Esophagus (tissue), 2 donors: ENCODE data around the gene BAD. TPM values are rescaled to one million over a fixed set of nuclear protein-coding genes. Genes with fewer than 3 reads are reported as not detected.

Experiments
- H3K27ac ChIP-seq, 2 donors: one replicate each; pipeline ENCODE4 v1.5.1; 2013; ENCODE audit warnings: low read depth in 2 of 2, mild to moderate bottlenecking in 2 of 2, inconsistent platforms in 1 of 2, low read length in 1 of 2, moderate library complexity in 1 of 2
- H3K27me3 ChIP-seq, 2 donors: one replicate each; pipeline ENCODE4 v1.6.1; 2013; ENCODE audit warnings: low read length in 2 of 2, control low read depth in 1 of 2, mild to moderate bottlenecking in 1 of 2; ENCODE audit not compliant: insufficient read depth in 2 of 2, control insufficient read depth in 1 of 2
- H3K36me3 ChIP-seq, 2 donors: one replicate each; pipeline ENCODE4 v1.6.1; 2013; ENCODE audit warnings: low read length in 1 of 2; ENCODE audit not compliant: control insufficient read depth in 2 of 2, insufficient read depth in 2 of 2
- H3K4me1 ChIP-seq, 2 donors: one replicate each; pipeline ENCODE4 v1.6.1; 2013; ENCODE audit warnings: low read length in 1 of 2; ENCODE audit not compliant: control insufficient read depth in 2 of 2, insufficient read depth in 2 of 2
- H3K4me3 ChIP-seq, 2 donors: one replicate each; pipeline ENCODE4 v1.5.1; 2013; ENCODE audit warnings: low read length in 2 of 2, mild to moderate bottlenecking in 2 of 2, low read depth in 1 of 2, moderate library complexity in 1 of 2
- H3K9me3 ChIP-seq, 2 donors: one replicate each; pipeline ENCODE4 v1.6.1; 2013; ENCODE audit warnings: mild to moderate bottlenecking in 2 of 2, low read depth in 1 of 2, low read length in 1 of 2, moderate library complexity in 1 of 2; ENCODE audit not compliant: control insufficient read depth in 2 of 2, insufficient read depth in 1 of 2
- WGBS, 2 donors: extraction: QIAGEN DNeasy Blood & Tissue Kit; methylation state at CpG; one replicate each; pipeline ENCODE4 v1.1.7; 2013; 5-methylcytosine and 5-hydroxymethylcytosine counted together
- polyA plus RNA-seq, 2 donors: library from polyadenylated mRNA; stranded (reverse); fragments of 200-250 nt; gene quantifications; one replicate each; pipeline ENCODE4 v1.2.3, GENCODE V29; 2013
- donor health status: healthy with polysubstance abuse.
- donor health status: Bipolar disorder and iron deficiency.

The BAD gene
- polyA plus RNA-seq, 2 donors = 57.4 to 64.8 TPM

DNA sequence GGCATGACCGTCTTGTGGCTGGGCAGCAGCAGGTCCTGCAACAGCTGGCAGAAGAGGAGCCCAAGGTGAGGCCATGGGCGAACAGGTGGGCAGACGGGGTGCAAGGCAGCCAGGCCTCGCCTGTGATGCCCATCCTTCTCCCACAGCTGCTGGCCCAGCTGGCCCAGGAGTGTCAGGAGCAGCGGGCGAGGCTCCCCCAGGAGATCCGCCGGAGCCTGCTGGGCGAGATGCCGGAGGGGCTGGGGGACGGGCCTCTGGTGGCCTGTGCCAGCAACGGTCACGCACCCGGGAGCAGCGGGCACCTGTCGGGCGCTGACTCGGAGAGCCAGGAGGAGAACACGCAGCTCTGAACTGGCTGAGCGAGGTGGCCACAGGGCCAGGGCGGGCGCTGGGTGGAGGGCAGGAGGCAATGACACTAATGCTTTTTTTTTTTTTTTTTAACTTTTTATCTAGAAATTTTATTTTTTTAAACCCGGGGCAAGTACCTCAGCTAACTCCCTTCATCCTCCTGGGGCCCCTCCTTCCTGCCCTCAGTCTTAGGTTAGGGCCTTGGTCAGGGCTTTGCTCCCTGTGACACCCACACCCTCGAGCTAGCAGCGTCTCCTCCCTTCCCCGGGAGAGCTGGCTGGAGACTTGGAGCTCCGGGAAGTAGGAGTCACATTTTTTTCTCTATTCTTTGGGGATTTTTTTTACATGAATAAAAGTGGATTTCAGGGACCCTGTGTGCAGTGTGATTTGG, 17.1 kb downstream of the BAD start:
- peaks cover 5 to 39% of the 10 kb centered on the region in 2 donors for H3K36me3 ChIP-seq
- H3K27ac ChIP-seq = peak overlapping the region; percentile 96
- H3K4me3 ChIP-seq = no peak overlapping the region
- 45 to 61% methylated on average over 27 of the region's 27 CpGs for WGBS, 2 donors
- no peaks in the 10 kb centered on the region for H3K9me3 ChIP-seq
- H3K4me1 ChIP-seq = peaks cover 4 to 20% of the 10 kb centered on the region in 2 donors
- no peaks in the 10 kb centered on the region for H3K27me3 ChIP-seq

- Histone ChIP-seq H3K27ac (peak overlapping the region in 1 of 2 donors; percentile 48), H3K4me1 (peaks cover 4 to 20% of the 10 kb centered on the region in 2 donors), H3K4me3 (no peak overlapping the region), H3K27me3 (no peaks in the 10 kb centered on the region), H3K9me3 (no peaks in the 10 kb centered on the region), H3K36me3 (peaks cover 5 to 49% of the 10 kb centered on the region in 2 donors)
- WGBS, 2 donors = 81% methylated on average over 15 of the region's 15 CpGs
Measured at GRCh38 chr11:64266339-64266738, 18.1 kb downstream of the BAD start.

GRCh38 chr11:64265176-64266160, 19.0 kb downstream of the BAD start:
- Histone ChIP-seq H3K27ac (no peak overlapping the region), H3K9me3 (no peaks in the 10 kb centered on the region), H3K27me3 (no peaks in the 10 kb centered on the region), H3K4me1 (peaks cover 4 to 20% of the 10 kb centered on the region in 2 donors), H3K36me3 (peaks cover 7 to 52% of the 10 kb centered on the region in 2 donors), H3K4me3 (no peak overlapping the region)
- 90 to 91% methylated on average over 35 of the region's 35 CpGs for WGBS, 2 donors

DNA sequence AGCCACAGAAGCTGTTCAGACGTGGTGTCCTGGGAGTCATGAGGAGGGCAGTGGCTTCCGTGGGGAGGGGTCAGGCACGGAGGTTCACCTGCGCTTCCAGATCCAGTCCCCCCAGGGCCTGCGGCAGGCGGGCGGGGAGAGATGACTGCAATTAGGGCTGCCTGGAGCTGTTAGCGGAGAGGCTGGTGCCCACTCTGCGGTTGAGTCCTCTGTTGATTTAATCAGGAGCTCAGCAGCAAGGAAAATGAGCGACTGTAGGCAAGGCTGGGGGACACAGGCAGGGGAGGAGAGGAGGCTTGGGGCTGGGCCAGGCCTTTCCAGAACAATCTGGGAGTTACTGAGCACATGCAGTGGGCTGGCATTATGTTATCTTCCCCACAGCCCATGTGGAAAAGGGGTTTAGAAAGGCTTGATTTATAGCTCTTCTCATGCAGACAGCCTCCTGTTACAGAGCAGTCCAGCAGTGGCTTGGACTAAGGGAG, 20.1 kb downstream of the BAD start:
- Histone ChIP-seq H3K4me3 (no peak overlapping the region), H3K36me3 (peaks cover 11 to 62% of the 10 kb centered on the region in 2 donors), H3K27me3 (no peaks in the 10 kb centered on the region), H3K4me1 (peaks cover 4 to 20% of the 10 kb centered on the region in 2 donors), H3K27ac (no peak overlapping the region), H3K9me3 (no peaks in the 10 kb centered on the region)
- 82 to 92% methylated on average over 10 of the region's 10 CpGs for WGBS, 2 donors

DNA sequence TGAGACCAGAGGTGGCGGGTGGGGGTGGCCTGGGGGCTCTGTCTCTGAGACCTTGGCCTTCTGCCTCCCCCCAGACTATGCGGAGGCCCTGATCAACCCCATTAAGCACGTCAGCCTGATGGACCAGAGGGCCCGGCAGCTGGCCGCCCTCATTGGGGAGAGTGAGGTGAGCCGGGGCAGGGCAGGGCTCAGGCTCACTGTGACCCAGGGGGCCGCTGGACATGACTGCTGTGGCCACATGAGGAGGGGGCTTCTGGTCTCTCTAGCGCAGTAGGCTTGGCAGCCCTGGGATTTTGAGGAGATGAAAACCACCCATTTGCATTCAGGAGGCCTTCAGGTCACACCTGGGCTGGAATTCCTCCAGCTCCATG, 20.5 kb downstream of the BAD start:
- H3K9me3 ChIP-seq = no peaks in the 10 kb centered on the region
- H3K27ac ChIP-seq = no peak overlapping the region
- H3K27me3 ChIP-seq = no peaks in the 10 kb centered on the region
- H3K4me1 ChIP-seq = peaks cover 4 to 16% of the 10 kb centered on the region in 2 donors
- H3K36me3 ChIP-seq = peaks cover 13 to 66% of the 10 kb centered on the region in 2 donors
- 93 to 95% methylated on average over 8 of the region's 8 CpGs for WGBS, 2 donors
- H3K4me3 ChIP-seq = no peak overlapping the region

DNA sequence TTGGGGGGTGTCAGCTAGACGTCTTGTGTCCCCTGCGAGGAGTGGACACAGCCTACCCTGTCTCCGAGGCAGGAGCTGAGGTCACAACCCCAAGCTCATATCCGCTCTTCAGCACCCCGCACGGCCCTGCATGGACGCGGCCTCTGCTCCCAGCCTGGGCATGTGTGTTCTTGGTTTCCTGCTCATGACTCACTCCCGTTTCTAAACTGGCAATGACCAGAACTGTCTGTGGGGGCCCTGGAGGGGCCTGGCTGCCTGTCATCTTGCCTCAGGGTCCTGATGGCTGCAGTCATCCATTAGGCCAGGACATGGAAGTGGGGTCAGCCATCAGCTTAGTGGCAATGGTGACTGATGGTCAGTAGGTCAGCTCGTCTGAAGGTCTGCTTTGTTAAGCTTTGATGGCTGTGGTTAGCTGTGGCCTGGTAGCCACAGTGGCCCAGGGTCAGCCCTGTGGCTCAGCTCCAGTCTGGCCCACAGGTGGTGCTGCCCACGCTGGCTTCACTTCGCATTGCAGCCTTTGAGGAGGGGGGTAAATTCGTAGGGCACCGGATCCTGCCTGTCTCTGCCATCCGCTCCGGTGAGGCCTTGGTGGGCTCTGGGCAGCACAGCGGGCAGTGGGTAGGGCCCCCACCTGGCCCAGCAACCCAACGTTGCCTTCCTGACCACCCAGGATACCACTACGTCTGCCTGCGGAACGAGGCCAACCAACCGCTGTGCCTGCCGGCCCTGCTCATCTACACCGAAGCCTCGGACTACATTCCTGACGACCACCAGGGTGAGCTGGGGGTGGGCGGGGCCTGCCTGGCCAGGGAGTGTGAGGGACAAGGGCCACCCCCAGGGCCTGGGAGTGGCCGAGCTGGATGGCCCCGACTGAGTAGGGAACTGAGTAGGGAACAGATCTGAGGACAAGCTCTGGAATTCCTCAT, 21.2 kb downstream of the BAD start:
- Histone ChIP-seq H3K9me3 (no peaks in the 10 kb centered on the region), H3K27me3 (no peaks in the 10 kb centered on the region), H3K36me3 (peaks cover 15 to 72% of the 10 kb centered on the region in 2 donors), H3K27ac (no peak overlapping the region), H3K4me1 (peaks cover 0 to 10% of the 10 kb centered on the region in 2 donors), H3K4me3 (no peak overlapping the region)
- WGBS, 2 donors = 78 to 82% methylated on average over 29 of the region's 29 CpGs

DNA sequence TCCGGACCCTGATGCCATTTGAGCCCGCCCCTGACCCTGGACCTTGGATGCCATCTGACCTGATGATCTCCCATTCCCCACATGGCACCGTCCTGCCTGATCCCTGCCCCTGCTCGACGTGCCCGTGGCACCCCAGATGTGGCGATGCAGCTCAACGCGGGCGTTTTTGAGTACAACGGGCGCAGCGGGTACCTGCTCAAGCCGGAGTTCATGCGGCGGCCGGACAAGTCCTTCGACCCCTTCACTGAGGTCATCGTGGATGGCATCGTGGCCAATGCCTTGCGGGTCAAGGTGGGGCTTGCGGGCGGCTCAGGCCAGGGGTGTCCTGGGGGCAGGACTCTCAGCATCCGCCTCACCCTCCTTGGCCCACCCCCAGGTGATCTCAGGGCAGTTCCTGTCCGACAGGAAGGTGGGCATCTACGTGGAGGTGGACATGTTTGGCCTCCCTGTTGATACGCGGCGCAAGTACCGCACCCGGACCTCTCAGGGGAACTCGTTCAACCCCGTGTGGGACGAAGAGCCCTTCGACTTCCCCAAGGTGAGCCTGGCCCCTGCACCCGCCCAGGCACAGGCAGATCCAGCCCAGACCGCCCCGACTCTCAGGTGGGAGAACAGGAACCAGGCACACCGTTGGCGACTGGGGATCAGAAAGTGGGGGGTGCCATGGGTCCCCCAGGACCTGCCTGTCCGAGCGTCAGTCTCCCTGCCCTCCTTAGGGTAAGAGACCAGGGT, 22.0 kb downstream of the BAD start:
- no peaks in the 10 kb centered on the region for H3K9me3 ChIP-seq
- WGBS, 2 donors = 92% methylated on average over 42 of the region's 42 CpGs
- H3K27me3 ChIP-seq = no peaks in the 10 kb centered on the region
- peaks cover 15 to 75% of the 10 kb centered on the region in 2 donors for H3K36me3 ChIP-seq
- no peak overlapping the region for H3K27ac ChIP-seq
- peaks cover 0 to 5% of the 10 kb centered on the region in 2 donors for H3K4me1 ChIP-seq
- H3K4me3 ChIP-seq = no peak overlapping the region

GRCh38 chr11:64261556-64262080, 22.8 kb downstream of the BAD start:
- Histone ChIP-seq H3K36me3 (peaks cover 16 to 73% of the 10 kb centered on the region in 2 donors), H3K4me3 (no peak overlapping the region), H3K27me3 (no peaks in the 10 kb centered on the region), H3K4me1 (no peaks in the 10 kb centered on the region), H3K9me3 (no peaks in the 10 kb centered on the region), H3K27ac (no peak overlapping the region)
- 86 to 88% methylated on average over 18 of the region's 18 CpGs for WGBS, 2 donors
